Measurements from ENCODE around the gene BFSP1.

Gene BFSP1

GRCh38 chr20:17488916-17489600 lies 42.1 kb downstream of the BFSP1 start:
- no peak for DNase-seq (ENCODE audit: insufficient read length, low spot score)
- no peak for FAIRE-seq
- no peak for TF ChIP-seq POLR2A (IDR thresholded peaks at IDR 0.05; ENCODE audit: low read depth, low read length)

- FAIRE-seq (no peak), DNase-seq (ENCODE audit: insufficient read length, low spot score) (no peak)
- no peak for TF ChIP-seq POLR2A (IDR thresholded peaks at IDR 0.05; ENCODE audit: low read depth, low read length)
These were observed 46.2 kb downstream of the BFSP1 start for GRCh38 chr20:17485017-17485416.

- FAIRE-seq: no peak
- no peak for DNase-seq (ENCODE audit: insufficient read length, low spot score)
- no peak for TF ChIP-seq POLR2A (IDR thresholded peaks at IDR 0.05; ENCODE audit: low read depth, low read length)
These were observed 48.6 kb downstream of the BFSP1 start for GRCh38 chr20:17482536-17482935.

GRCh38 chr20:17481661-17482060 lies 49.5 kb downstream of the BFSP1 start:
- no peak for FAIRE-seq
- no peak for DNase-seq (ENCODE audit: insufficient read length, low spot score)
- TF ChIP-seq POLR2A (IDR thresholded peaks at IDR 0.05; ENCODE audit: low read depth, low read length): no peak

GRCh38 chr20:17480696-17481095 lies 50.5 kb downstream of the BFSP1 start:
- no peak for FAIRE-seq
- no peak for TF ChIP-seq POLR2A (IDR thresholded peaks at IDR 0.05; ENCODE audit: low read depth, low read length)
- no peak for DNase-seq (ENCODE audit: insufficient read length, low spot score)

GRCh38 chr20:17479063-17479657 lies 52.0 kb downstream of the BFSP1 start:
- DNase-seq (ENCODE audit: insufficient read length, low spot score) (no peak), FAIRE-seq (no peak)
- no peak for TF ChIP-seq POLR2A (IDR thresholded peaks at IDR 0.05; ENCODE audit: low read depth, low read length)

GRCh38 chr20:17473659-17474058 lies 57.5 kb downstream of the BFSP1 start:
- DNase-seq (ENCODE audit: insufficient read length, low spot score) (no peak), FAIRE-seq (no peak)
- TF ChIP-seq POLR2A (IDR thresholded peaks at IDR 0.05; ENCODE audit: low read depth, low read length): no peak

GRCh38 chr20:17471606-17472187 lies 59.5 kb downstream of the BFSP1 start:
- TF ChIP-seq POLR2A (IDR thresholded peaks at IDR 0.05; ENCODE audit: low read depth, low read length): no peak
- DNase-seq (ENCODE audit: insufficient read length, low spot score) (no peak), FAIRE-seq (no peak)

GRCh38 chr20:17470973-17471372 lies 60.2 kb downstream of the BFSP1 start:
- no peak for TF ChIP-seq POLR2A (IDR thresholded peaks at IDR 0.05; ENCODE audit: low read depth, low read length)
- FAIRE-seq (no peak), DNase-seq (ENCODE audit: insufficient read length, low spot score) (no peak)

GRCh38 chr20:17470521-17470920 lies 60.7 kb downstream of the BFSP1 start:
- no peak for TF ChIP-seq POLR2A (IDR thresholded peaks at IDR 0.05; ENCODE audit: low read depth, low read length)
- FAIRE-seq (no peak), DNase-seq (ENCODE audit: insufficient read length, low spot score) (no peak)

GRCh38 chr20:17469246-17470030 lies 61.7 kb downstream of the BFSP1 start:
- FAIRE-seq: no peak
- TF ChIP-seq POLR2A (IDR thresholded peaks at IDR 0.05; ENCODE audit: low read depth, low read length): no peak
- no peak for DNase-seq (ENCODE audit: insufficient read length, low spot score)

- DNase-seq (ENCODE audit: insufficient read length, low spot score): no peak
- FAIRE-seq: no peak
- TF ChIP-seq POLR2A (IDR thresholded peaks at IDR 0.05; ENCODE audit: low read depth, low read length): no peak
These were observed 62.9 kb downstream of the BFSP1 start for GRCh38 chr20:17468073-17468840.

GRCh38 chr20:17467120-17467655 lies 64.0 kb downstream of the BFSP1 start:
- DNase-seq (ENCODE audit: insufficient read length, low spot score) (no peak), FAIRE-seq (no peak)
- TF ChIP-seq POLR2A (IDR thresholded peaks at IDR 0.05; ENCODE audit: low read depth, low read length): no peak
